ENCODE measurements around the gene NFIA.

- TF ChIP-seq MAX (IDR thresholded peaks at IDR 0.05) = no peak
- TF ChIP-seq IKZF1 (IDR thresholded peaks at IDR 0.05) = no peak
- TF ChIP-seq GABPA (IDR thresholded peaks at IDR 0.05; ENCODE audit: low read depth, low read length) = no peak
- TF ChIP-seq GABPA (CRISPR knock-in tag; IDR thresholded peaks at IDR 0.05; ENCODE audit: low read depth) = no peak
- TF ChIP-seq ZNF329 (CRISPR knock-in tag; IDR thresholded peaks at IDR 0.05; ENCODE audit: low read depth) = no peak
- no peak for TF ChIP-seq CTCF (CRISPR knock-in tag; IDR thresholded peaks at IDR 0.05)
- no peak for TF ChIP-seq ZFX (CRISPR knock-in tag; IDR thresholded peaks at IDR 0.05; ENCODE audit: low read depth)
- no peak for TF ChIP-seq GFI1 (CRISPR knock-in tag; IDR thresholded peaks at IDR 0.05; ENCODE audit: borderline replicate concordance)
- TF ChIP-seq BRCA1 (CRISPR knock-in tag; IDR thresholded peaks at IDR 0.05) = no peak
- no peak for TF ChIP-seq HMGXB3 (CRISPR knock-in tag; IDR thresholded peaks at IDR 0.05; ENCODE audit: borderline replicate concordance)
These were observed 423.9 kb downstream of the NFIA start for GRCh38 chr1:61506236-61506635.
